NCI-H526 treated with DMSO at 0.1 percent for 48 hours (cell line): ENCODE measurements around the gene AGR2.
A peak's percentile ranks its signal among the peaks of the same experiment; 100 is the strongest.

Experiments used
- DNase-seq: peaks from one replicate; lab custom pipeline; 2025; lab: John Stamatoyannopoulos, UW

AGR2 gene

GRCh38 chr7:16812542-16813231 lies 7.9 kb upstream of the AGR2 start:
- DNase-seq = no peak

- no peak for DNase-seq
These were observed 6.8 kb upstream of the AGR2 start for GRCh38 chr7:16811551-16811950.

GRCh38 chr7:16810573-16810972 lies 5.8 kb upstream of the AGR2 start:
- DNase-seq = no peak

GRCh38 chr7:16810112-16810511 lies 5.3 kb upstream of the AGR2 start:
- no peak for DNase-seq

GRCh38 chr7:16805441-16805840 lies 642 bp upstream of the AGR2 start:
- DNase-seq = no peak

GRCh38 chr7:16803881-16804673 lies 722 bp downstream of the AGR2 start:
- DNase-seq = no peak

GRCh38 chr7:16803125-16803524 lies 1.7 kb downstream of the AGR2 start:
- DNase-seq = no peak

- DNase-seq = no peak
These were observed 3.2 kb downstream of the AGR2 start for GRCh38 chr7:16801579-16801978.

GRCh38 chr7:16801111-16801542 lies 3.7 kb downstream of the AGR2 start:
- peak; percentile 37 for DNase-seq

GRCh38 chr7:16795624-16796023 lies 9.2 kb downstream of the AGR2 start:
- no peak for DNase-seq

GRCh38 chr7:16794986-16795385 lies 9.8 kb downstream of the AGR2 start:
- DNase-seq = no peak

GRCh38 chr7:16791905-16792698 lies 12.7 kb downstream of the AGR2 start:
- no peak for DNase-seq

GRCh38 chr7:16791071-16791470 lies 13.7 kb downstream of the AGR2 start:
- DNase-seq = no peak

GRCh38 chr7:16787127-16787526 lies 17.7 kb downstream of the AGR2 start:
- no peak for DNase-seq

- no peak for DNase-seq
These were observed 18.5 kb downstream of the AGR2 start for GRCh38 chr7:16786257-16786656.

- DNase-seq = no peak
These were observed 19.0 kb downstream of the AGR2 start for GRCh38 chr7:16785846-16786245.

GRCh38 chr7:16785321-16785720 lies 19.5 kb downstream of the AGR2 start:
- no peak for DNase-seq

- DNase-seq = no peak
These were observed 24.2 kb downstream of the AGR2 start for GRCh38 chr7:16780596-16780995.

GRCh38 chr7:16779051-16779450 lies 25.7 kb downstream of the AGR2 start:
- no peak for DNase-seq

- no peak for DNase-seq
These were observed 26.3 kb downstream of the AGR2 start for GRCh38 chr7:16778476-16778875.

GRCh38 chr7:16776053-16776452 lies 28.7 kb downstream of the AGR2 start:
- no peak for DNase-seq

GRCh38 chr7:16774986-16775385 lies 29.8 kb downstream of the AGR2 start:
- no peak for DNase-seq

GRCh38 chr7:16774294-16774693 lies 30.5 kb downstream of the AGR2 start:
- DNase-seq = no peak
